Duodenal mucosa (tissue), 2 donors: ENCODE measurements around the gene EEF1AKMT4.

Experiments
- H3K27ac ChIP-seq: one replicate; pipeline ENCODE4 v1.7.0; 2013; ENCODE audit warnings: low read depth, low read length
- H3K27me3 ChIP-seq, 2 donors: one replicate each; pipeline ENCODE4 v1.7.0; 2013; ENCODE audit warnings: low read length in 2 of 2, control low read depth in 1 of 2; ENCODE audit not compliant: insufficient read depth in 2 of 2, control insufficient read depth in 1 of 2
- H3K36me3 ChIP-seq, 2 donors: one replicate each; pipeline ENCODE4 v1.7.0; 2013; ENCODE audit warnings: low read length in 2 of 2, control low read depth in 1 of 2; ENCODE audit not compliant: insufficient read depth in 2 of 2, control insufficient read depth in 1 of 2
- H3K4me1 ChIP-seq, 2 donors: one replicate each; pipeline ENCODE4 v1.7.0; 2013; ENCODE audit warnings: low read length in 2 of 2, control low read depth in 1 of 2; ENCODE audit not compliant: insufficient read depth in 2 of 2, control insufficient read depth in 1 of 2
- H3K4me3 ChIP-seq, 2 donors: one replicate each; pipeline ENCODE4 v1.7.0; 2013; ENCODE audit warnings: low read length in 2 of 2, low read depth in 1 of 2
- H3K9ac ChIP-seq, 2 donors: one replicate each; pipeline ENCODE4 v1.7.0; 2013; ENCODE audit warnings: low read length in 2 of 2, low read depth in 1 of 2
- H3K9me3 ChIP-seq, 2 donors: one replicate each; pipeline ENCODE4 v1.7.0; 2013; ENCODE audit warnings: low read length in 2 of 2, control low read depth in 1 of 2; ENCODE audit not compliant: control insufficient read depth in 1 of 2

The EEF1AKMT4 gene

GRCh38 chr3:184249412-184250166 lies at the start of gene EEF1AKMT4:
TSS of gene EEF1AKMT4 (plus strand) at chr3:184249672. CDS start at chr3:184249695, 23 bp downstream.
- Histone ChIP-seq H3K27me3 (no peaks in the 10 kb centered on the region), H3K9ac (peak within 1 kb of the TSS; percentile 70 to 97), H3K27ac (peak within 1 kb of the TSS; percentile 69), H3K36me3 (peaks cover 9 to 12% of the 10 kb centered on the region in 2 donors), H3K4me1 (peaks cover 4 to 14% of the 10 kb centered on the region in 2 donors), H3K4me3 (peak within 1 kb of the TSS; percentile 99), H3K9me3 (no peaks in the 10 kb centered on the region)

GRCh38 chr3:184200825-184201224 lies 48.6 kb upstream of the EEF1AKMT4 start:
- Histone ChIP-seq H3K4me3 (no peak overlapping the region), H3K27me3 (peaks cover 0 to 3% of the 10 kb centered on the region in 2 donors), H3K4me1 (no peaks in the 10 kb centered on the region)

GRCh38 chr3:184203526-184203925 lies 45.9 kb upstream of the EEF1AKMT4 start:
- no peak overlapping the region for H3K4me3 ChIP-seq
- H3K27me3 ChIP-seq, result peaks cover 3% of the 10 kb centered on the region in 2 donors
- no peaks in the 10 kb centered on the region for H3K36me3 ChIP-seq
- H3K4me1 ChIP-seq, result no peaks in the 10 kb centered on the region
- no peak overlapping the region for H3K27ac ChIP-seq
- H3K9ac ChIP-seq, result no peak overlapping the region
- H3K9me3 ChIP-seq, result no peaks in the 10 kb centered on the region

More at GRCh38 chr3:184200825-184201224, 48.6 kb upstream of the EEF1AKMT4 start:
- H3K27ac ChIP-seq, result no peak overlapping the region
- H3K36me3 ChIP-seq, result peaks cover 0 to 7% of the 10 kb centered on the region in 2 donors
- H3K9ac ChIP-seq, result no peak overlapping the region
- no peaks in the 10 kb centered on the region for H3K9me3 ChIP-seq

- H3K27me3 ChIP-seq, result peaks cover 3% of the 10 kb centered on the region in 2 donors
- H3K9me3 ChIP-seq, result no peaks in the 10 kb centered on the region
- H3K36me3 ChIP-seq, result no peaks in the 10 kb centered on the region
- H3K27ac ChIP-seq, result no peak overlapping the region
- H3K4me1 ChIP-seq, result no peaks in the 10 kb centered on the region
- no peak overlapping the region for H3K4me3 ChIP-seq
- no peak overlapping the region for H3K9ac ChIP-seq
Observed at GRCh38 chr3:184209146-184209923, 40.1 kb upstream of the EEF1AKMT4 start.

GRCh38 chr3:184211297-184211696 lies 38.2 kb upstream of the EEF1AKMT4 start:
- Histone ChIP-seq H3K9ac (no peak overlapping the region), H3K4me1 (no peaks in the 10 kb centered on the region), H3K27ac (no peak overlapping the region)

GRCh38 chr3:184211718-184212117 lies 37.8 kb upstream of the EEF1AKMT4 start:
- H3K27ac ChIP-seq, result no peak overlapping the region
- H3K36me3 ChIP-seq, result no peaks in the 10 kb centered on the region
- H3K27me3 ChIP-seq, result peaks cover 0 to 2% of the 10 kb centered on the region in 2 donors
- H3K4me3 ChIP-seq, result no peak overlapping the region
- no peaks in the 10 kb centered on the region for H3K4me1 ChIP-seq
- no peaks in the 10 kb centered on the region for H3K9me3 ChIP-seq
- H3K9ac ChIP-seq, result no peak overlapping the region

More at GRCh38 chr3:184211297-184211696, 38.2 kb upstream of the EEF1AKMT4 start:
- H3K36me3 ChIP-seq, result no peaks in the 10 kb centered on the region
- H3K9me3 ChIP-seq, result no peaks in the 10 kb centered on the region
- H3K27me3 ChIP-seq, result peaks cover 0 to 3% of the 10 kb centered on the region in 2 donors
- H3K4me3 ChIP-seq, result no peak overlapping the region

GRCh38 chr3:184218814-184219213 lies 30.7 kb upstream of the EEF1AKMT4 start:
- Histone ChIP-seq H3K9ac (no peak overlapping the region), H3K27me3 (no peaks in the 10 kb centered on the region), H3K4me1 (no peaks in the 10 kb centered on the region), H3K4me3 (no peak overlapping the region), H3K27ac (no peak overlapping the region), H3K36me3 (no peaks in the 10 kb centered on the region), H3K9me3 (no peaks in the 10 kb centered on the region)

- no peak overlapping the region for H3K27ac ChIP-seq
- no peak overlapping the region for H3K9ac ChIP-seq
- no peaks in the 10 kb centered on the region for H3K9me3 ChIP-seq
- peaks cover 0 to 2% of the 10 kb centered on the region in 2 donors for H3K27me3 ChIP-seq
- H3K36me3 ChIP-seq, result no peaks in the 10 kb centered on the region
- H3K4me1 ChIP-seq, result no peaks in the 10 kb centered on the region
- no peak overlapping the region for H3K4me3 ChIP-seq
Observed at GRCh38 chr3:184222521-184222920, 27.0 kb upstream of the EEF1AKMT4 start.

GRCh38 chr3:184223946-184224345 lies 25.5 kb upstream of the EEF1AKMT4 start:
- Histone ChIP-seq H3K27me3 (peaks cover 11 to 16% of the 10 kb centered on the region in 2 donors), H3K4me3 (no peak overlapping the region), H3K9ac (no peak overlapping the region), H3K9me3 (no peaks in the 10 kb centered on the region), H3K36me3 (no peaks in the 10 kb centered on the region), H3K27ac (no peak overlapping the region), H3K4me1 (peaks cover 0 to 3% of the 10 kb centered on the region in 2 donors)

GRCh38 chr3:184227481-184227935 lies 22.0 kb upstream of the EEF1AKMT4 start:
- H3K27me3 ChIP-seq, result peaks cover 34 to 36% of the 10 kb centered on the region in 2 donors
- H3K9ac ChIP-seq, result no peak overlapping the region
- H3K36me3 ChIP-seq, result no peaks in the 10 kb centered on the region
- no peak overlapping the region for H3K4me3 ChIP-seq
- peaks cover 0 to 15% of the 10 kb centered on the region in 2 donors for H3K4me1 ChIP-seq
- H3K27ac ChIP-seq, result no peak overlapping the region
- H3K9me3 ChIP-seq, result no peaks in the 10 kb centered on the region
